22Rv1 (cell line): ENCODE data around the gene TAF8.

Experiments used
- H3K27ac ChIP-seq: fragments of 450-650 bp; 2 replicates; pipeline ENCODE4 v1.5.1; 2017
- ZFX ChIP-seq: fragments of 450-650 bp; IDR thresholded peaks from 2 replicates; pipeline ENCODE4 v1.6.1; 2017; ENCODE audit warnings: antibody characterized with exemption, borderline replicate concordance
- TF ChIP-seq, protein P1 (sequence below): fragments of 450-650 bp; IDR thresholded peaks from 2 replicates; pipeline ENCODE4 v1.5.1; 2017; ENCODE audit warnings: mild to moderate bottlenecking

The TAF8 gene

DNA sequence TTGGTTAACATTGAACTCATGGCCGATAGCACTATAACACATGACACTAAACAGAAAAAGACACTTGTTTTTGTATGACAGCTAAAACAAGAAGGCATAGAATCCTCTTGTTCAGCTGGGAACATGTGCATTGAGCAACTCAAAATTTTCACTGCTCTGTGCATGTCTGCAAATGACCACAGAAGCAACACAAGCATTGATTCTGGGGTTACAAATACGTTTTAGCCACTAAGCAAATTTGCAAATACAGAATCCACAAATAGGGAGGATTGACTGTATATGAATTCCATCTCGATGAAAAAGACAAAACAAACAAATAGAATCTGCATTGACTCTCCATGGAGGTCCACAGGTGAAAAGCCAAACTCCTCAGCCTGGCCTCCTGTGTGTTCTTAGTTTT is 60.4 kb downstream of the TAF8 start:
- TF ChIP-seq, protein P1, sequence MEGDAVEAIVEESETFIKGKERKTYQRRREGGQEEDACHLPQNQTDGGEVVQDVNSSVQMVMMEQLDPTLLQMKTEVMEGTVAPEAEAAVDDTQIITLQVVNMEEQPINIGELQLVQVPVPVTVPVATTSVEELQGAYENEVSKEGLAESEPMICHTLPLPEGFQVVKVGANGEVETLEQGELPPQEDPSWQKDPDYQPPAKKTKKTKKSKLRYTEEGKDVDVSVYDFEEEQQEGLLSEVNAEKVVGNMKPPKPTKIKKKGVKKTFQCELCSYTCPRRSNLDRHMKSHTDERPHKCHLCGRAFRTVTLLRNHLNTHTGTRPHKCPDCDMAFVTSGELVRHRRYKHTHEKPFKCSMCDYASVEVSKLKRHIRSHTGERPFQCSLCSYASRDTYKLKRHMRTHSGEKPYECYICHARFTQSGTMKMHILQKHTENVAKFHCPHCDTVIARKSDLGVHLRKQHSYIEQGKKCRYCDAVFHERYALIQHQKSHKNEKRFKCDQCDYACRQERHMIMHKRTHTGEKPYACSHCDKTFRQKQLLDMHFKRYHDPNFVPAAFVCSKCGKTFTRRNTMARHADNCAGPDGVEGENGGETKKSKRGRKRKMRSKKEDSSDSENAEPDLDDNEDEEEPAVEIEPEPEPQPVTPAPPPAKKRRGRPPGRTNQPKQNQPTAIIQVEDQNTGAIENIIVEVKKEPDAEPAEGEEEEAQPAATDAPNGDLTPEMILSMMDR, result no peak
- no peak for TF ChIP-seq ZFX
- H3K27ac ChIP-seq, result no peak overlapping the region

- TF ChIP-seq ZFX, result no peak
- H3K27ac ChIP-seq, result no peak overlapping the region
These were observed 62.0 kb downstream of the TAF8 start for GRCh38 chr6:42112351-42112750.

DNA sequence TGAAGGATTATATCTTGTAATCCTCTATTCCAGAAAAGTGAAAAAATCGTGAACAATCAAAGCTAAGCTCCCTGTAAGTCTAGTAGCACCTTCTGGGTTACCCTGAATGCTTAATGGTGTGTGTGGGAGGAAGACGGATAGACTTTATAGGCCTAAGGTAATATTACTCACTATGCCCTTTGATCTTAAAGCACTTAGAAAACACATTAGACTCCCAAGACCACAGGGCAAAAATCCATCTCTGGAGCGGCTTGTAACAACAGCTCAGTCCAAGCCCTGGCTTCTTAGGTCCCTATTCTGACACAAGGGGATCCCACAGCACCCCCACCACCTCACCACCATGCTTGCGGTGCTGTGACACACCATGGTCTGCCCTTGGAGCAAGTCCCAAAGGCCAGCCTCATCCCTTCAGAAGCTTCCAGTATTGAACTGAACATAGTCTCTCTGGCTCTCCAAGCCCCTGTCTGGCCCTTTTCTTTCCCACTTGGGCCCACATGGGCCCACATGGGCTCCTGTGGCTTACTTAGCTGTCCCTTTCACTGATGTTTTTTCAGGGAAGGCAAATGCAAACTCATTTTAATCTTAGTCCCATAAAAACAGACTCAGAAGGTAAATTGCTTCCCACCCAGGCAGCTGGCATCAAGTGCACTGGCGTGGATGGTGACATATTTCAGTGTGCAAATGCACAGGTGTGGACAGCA is 63.8 kb downstream of the TAF8 start:
- H3K27ac ChIP-seq, result no peak overlapping the region

GRCh38 chr6:42117843-42118161 is 67.5 kb downstream of the TAF8 start:
- peak overlapping the region; percentile 80 for H3K27ac ChIP-seq
- TF ChIP-seq, protein P1, result no peak
- no peak for TF ChIP-seq ZFX

More for the DNA sequence above, 63.8 kb downstream of the TAF8 start:
- TF ChIP-seq ZFX, result no peak
- TF ChIP-seq, protein P1, result no peak

DNA sequence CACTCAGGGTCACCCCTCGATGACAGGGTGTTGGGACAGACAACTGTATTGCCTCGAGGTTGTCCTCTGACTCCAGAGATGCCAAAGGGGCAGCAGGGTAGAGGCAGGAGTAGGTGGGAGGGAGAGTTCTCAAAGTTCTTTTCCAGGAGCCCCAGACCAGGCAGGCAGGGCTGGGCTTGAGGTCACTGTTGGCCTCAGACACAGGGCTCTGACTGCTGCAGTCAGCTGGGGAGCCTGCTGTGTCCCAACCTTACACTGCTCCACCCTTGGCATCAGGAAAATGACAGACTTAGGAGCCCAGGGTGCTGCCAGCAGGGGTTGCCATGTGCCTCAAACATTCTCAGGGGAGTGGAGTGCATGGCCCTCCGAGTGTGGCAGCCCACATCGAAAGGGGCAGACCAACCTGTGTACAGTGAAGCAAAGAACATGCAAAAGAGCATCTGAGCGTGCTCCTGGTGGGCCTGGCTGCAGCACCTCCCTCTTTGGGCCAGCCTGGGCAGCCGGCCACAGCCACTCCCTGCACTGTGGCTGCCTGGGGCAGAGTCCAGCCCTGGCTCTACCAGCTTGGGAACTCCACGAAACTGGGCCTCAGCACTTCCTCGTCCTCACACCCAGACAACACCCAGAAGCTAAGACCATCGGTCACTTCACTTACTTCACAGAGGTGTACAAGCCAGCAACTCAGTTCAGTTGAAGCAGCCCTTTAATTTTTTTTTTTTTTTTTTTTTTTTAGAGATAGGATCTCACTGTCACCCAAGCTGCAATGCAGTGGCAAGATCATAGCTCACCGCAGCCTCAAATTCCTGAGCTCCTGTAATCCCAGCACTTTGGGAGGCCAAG is 68.1 kb downstream of the TAF8 start:
- TF ChIP-seq, protein P1, result no peak
- no peak for TF ChIP-seq ZFX
- peak overlapping the region; percentile 80 for H3K27ac ChIP-seq

GRCh38 chr6:42120895-42121865 is 70.9 kb downstream of the TAF8 start:
- no peak for TF ChIP-seq ZFX
- TF ChIP-seq, protein P1, result no peak
- peak overlapping the region; percentile 18 for H3K27ac ChIP-seq

DNA sequence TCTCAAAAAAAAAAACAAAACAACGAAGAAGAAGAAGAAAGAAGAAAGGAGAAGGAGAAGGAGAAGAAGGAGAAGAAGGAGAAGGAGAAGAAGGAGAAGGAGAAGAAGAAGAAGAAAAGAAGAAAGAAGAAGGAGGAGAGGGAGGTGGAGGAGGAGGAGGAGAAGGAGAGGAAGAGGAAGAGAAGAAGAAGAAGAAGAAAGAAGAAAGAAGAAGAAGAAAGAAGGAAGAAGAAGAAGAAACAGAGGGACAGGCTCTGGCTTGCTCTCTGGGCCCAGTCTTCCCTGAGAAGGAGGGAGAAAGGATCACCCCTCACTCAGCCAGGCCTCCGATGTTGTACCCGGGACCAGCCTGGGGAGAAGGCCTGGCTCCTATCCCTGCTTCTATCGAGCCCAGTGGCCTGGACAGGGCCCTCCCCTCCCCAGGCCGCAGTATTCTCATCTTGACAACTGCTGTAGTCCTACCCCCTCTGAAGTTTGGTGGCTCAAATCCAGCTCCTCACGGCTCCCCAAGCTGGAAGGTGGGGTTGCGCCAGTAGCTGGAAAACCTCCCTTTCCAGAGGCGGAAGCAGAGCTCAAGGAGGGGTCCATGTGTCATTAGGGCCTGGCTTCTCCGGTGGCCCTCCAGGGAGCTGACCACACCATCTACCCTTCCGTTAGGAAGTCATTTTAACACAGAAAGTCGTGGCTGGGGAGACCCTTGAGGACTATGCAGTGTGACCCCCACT is 73.2 kb downstream of the TAF8 start:
- no peak overlapping the region for H3K27ac ChIP-seq
- TF ChIP-seq, protein P1, result no peak
- no peak for TF ChIP-seq ZFX
